NT2/D1 (cell line): ENCODE measurements around the gene TSPAN9.

ENCODE experiments used
- SUZ12 ChIP-seq: IDR thresholded peaks from 2 replicates; pipeline ENCODE4 v1.6.1; 2011; ENCODE audit not compliant: insufficient read length, insufficient read depth; ENCODE audit errors: extremely low read depth
- YY1 ChIP-seq: IDR thresholded peaks from 2 replicates; pipeline ENCODE4 v1.6.1; 2011; ENCODE audit not compliant: insufficient read length, insufficient read depth
- ZNF274 ChIP-seq: IDR thresholded peaks from 2 replicates; pipeline ENCODE4 v1.6.1; 2011; ENCODE audit warnings: mild to moderate bottlenecking, low read depth, low read length

- no peak for TF ChIP-seq ZNF274
- no peak for TF ChIP-seq YY1
- no peak for TF ChIP-seq SUZ12
Observed at GRCh38 chr12:3124917-3125316, 47.7 kb downstream of the TSPAN9 start.
